GM19452 (cell line): Measurements from ENCODE around the gene ZNF234.
"Not testable (repeated sequence)": the region's sequence is repeated elsewhere in the genome, so short reads cannot be mapped to it uniquely, and the experiment has no call there.

ENCODE experiments used
- ATAC-seq: cut with Tn5 transposase; IDR thresholded peaks from one replicate; pipeline ENCODE4 v1.9.1; 2021; ENCODE audit not compliant: unreplicated experiment

The ZNF234 gene

DNA sequence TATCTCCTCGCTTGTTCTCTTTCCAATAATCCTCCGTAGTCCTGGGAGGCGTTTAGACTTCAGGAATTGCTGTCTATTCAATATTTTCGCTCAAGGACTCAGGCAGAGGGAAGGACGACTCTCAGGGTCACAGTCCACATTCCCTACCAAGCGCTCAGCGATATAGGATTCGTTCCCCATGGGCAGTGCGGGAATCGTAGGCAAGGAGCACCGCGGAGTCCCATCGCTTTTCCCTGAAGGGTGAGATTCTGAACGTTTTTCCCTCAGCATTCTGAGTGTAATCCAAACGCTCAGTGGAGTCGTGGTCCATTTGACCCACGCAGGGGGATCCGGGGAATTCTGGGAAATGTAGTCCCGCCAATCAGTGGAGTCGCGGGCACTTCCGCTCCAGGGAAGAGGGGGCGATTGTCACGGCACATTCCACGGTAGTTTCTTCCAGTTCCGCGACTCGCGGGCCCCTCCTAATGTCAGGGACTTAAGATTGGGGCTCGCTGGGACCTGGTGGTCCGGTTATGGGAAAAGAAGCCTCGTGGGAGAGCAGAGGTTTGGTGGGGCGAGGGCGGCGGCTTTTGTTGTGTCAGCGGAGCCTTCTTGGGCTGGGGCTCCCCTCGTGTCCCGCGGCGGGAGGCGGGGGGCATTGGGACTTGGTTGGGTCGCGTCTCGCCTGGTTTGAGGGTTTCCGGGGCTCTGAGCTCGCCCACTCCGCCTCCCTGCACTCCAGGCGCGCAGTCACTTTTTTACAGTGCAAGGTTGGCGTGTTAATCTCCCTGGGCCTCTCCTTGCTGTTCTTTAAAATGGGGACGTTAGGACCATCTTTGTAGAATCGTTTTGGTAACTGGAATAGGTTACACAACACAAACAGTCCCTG is at the start of gene ZNF234:
Gene ZNF234, plus strand, starts transcription at position 364 of the 868 bp plus-strand sequence. CDS start 3,079 bp downstream, outside the sequence.
- ATAC-seq = peak; percentile 81

- no peak for ATAC-seq
These were observed 49.2 kb upstream of the ZNF234 start for GRCh38 chr19:44092108-44092507.

GRCh38 chr19:44093931-44094765 is 47.2 kb upstream of the ZNF234 start, which contains the start of gene ZNF224:
ZNF224 (plus strand) TSS chr19:44094361; CDS start chr19:44097874, 3,513 bp downstream.
- ATAC-seq = peak; percentile 89

- no peak for ATAC-seq
These were observed 33.6 kb upstream of the ZNF234 start for GRCh38 chr19:44107751-44108150.

DNA sequence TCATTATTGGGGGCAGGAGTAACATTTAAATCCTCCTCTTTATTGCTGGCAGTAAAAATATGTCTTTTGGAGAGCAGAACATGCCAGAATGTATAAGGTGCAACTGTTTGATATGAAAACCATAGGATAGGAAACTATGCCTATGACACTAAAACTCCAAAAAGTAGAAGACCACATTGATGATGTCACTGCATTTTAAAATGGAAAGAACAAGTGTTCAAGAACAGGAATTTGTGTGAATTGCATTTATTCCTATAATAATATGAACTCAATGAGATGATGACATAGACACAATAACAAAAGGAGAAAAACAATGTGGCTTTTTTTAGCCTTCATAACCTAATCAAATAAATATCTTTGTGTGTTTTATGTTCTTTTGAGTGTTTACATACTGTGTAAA is 31.9 kb upstream of the ZNF234 start:
- no peak for ATAC-seq

DNA sequence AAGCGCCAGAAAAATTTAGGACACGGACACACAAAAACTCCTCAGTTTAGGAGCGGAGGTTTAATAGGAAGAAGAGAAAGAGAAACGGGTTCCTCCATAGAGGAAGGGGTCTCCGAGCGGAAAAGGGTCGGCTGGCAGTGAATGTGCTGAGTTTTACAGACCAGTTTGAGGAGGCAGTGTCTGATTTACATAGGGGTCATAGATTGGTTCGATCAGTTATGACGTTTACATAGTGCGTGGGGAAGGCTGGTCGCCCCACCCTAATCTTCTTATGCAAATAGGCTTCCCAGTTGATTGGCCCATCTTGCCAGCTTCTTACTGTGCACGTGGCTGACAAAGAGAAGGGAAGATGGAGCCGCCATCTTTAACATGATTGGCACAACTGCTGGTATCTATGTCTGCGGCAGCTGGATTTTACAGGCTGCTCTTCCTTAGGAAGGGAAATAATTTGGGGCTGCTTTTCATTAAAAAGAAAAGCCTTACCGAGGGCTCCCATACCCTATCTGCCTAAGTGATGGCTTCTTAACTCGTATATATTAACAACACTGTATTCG is 29.4 kb upstream of the ZNF234 start:
- no peak for ATAC-seq

DNA sequence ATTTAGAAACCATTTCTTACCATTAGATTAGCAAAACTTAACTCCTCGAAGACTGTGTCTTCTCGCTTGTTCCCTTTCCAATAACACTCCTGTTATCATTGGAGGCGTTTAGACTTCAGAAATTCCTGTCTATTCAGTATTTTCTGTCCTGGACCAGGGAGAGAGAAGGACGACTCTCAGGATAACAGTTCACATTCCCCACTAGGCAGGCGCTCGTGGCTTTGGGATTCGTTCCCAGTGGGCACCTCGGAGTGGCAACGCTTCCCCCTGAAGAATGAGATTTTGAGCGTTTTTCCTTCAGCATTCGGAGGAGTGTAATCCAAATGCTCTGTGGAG is 28.6 kb upstream of the ZNF234 start:
- peak; percentile 9 for ATAC-seq

DNA sequence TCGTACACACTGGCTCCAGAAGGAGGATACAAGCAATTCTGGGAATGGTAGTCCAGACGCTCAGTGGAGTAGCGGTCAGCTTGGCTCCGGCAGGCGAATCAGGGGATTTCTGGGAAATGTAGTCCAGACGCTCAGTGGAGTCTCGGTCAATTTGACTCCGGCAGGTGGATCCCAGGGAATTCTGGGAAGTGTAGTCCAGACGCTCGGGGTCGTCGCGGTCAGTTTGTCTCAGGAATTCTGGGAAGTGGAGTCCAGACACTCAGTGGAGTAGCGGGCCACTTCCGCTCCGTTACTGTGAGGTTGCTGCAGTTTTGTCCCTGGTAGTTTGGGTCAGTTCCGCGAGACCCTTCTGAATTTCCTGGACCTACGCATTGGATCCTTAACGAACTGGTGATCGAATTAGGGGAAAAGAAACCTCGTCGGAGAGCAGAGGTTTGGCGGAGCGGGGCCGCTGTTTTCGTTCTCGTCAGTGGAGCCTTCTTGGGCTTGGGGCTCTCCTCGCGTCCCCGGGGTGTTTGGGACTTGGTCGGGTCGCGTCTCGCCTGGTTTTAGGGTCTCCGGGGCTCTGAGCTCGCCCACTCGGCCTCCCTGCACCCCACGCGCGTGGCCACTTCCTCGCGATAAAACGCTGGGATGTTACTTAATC is 28.1 kb upstream of the ZNF234 start, which contains the start of gene ZNF225:
Gene ZNF225, plus strand, starts transcription at position 262 of the 646 bp plus-strand sequence. CDS start 2,429 bp downstream, outside the sequence.
- ATAC-seq = peak; percentile 90

DNA sequence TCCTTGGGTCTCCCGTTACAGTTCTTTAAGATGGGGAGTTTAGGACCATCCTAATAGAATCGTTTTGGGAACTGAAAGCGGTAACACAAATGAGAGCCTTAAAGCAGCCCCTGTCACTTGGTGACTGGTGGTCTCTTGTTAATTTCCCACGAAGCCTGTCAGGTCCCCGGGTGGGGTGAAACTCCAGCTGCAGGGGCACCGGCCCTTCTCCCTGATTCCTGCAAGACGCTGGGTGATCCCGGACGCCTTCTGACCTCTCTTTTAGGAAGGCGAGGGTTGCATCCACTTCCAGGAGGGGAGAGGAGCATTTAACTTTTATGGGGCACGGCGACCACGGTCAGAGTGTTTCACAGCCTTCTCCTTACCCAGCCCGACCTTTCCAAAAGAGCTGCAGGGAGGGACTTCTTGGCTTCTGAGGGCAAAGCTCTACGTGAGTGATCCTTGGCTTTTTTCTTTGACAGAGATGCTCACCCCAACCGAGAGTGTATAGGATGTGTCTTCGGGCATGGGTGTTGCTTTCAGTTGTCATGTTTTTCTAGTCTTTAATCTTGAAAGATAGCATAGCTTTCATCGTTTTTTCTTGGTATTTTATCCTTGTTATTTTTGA is 27.5 kb upstream of the ZNF234 start:
- ATAC-seq = peak; percentile 8

DNA sequence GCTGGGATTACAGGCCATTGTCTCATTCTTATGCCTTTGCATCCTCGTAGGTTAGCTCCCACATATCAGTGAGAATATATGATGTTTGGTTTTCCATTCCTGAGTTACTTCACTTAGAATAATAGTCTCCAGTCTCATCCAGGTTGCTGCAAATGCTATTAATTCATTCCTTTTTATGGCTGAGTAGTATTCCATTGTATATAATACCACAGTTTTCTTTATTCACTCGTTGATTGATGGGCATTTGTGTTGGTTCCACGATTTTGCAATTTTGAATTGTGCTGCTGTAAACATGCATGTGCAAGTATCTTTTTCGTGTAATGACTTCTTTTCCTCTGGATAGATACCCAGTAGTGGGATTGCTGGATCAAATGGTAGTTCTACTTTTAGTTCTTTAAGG is 20.2 kb upstream of the ZNF234 start:
- not testable (repeated sequence) for ATAC-seq

- no peak for ATAC-seq
These were observed 9.4 kb upstream of the ZNF234 start for GRCh38 chr19:44131955-44132354.

DNA sequence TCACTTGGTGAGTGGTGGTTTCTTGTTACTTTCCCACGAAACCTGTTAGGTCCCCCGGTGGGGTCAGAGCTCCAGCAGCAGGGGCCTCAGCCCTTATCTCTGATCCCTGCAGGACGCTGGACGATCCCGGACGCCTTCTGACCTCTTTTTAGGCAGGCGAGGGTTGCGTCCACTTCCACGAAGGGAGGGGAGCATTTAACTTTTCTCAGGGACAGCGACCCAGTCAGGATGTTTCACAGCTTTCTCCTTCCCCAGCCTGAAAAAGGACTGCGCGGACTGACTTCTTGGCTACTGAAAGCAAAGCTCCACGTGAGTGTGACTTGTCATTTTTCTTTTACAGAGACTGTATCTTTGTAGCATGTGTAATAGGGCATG is 692 bp downstream of the ZNF234 start:
- peak; percentile 21 for ATAC-seq

GRCh38 chr19:44149776-44150175 is 8.4 kb downstream of the ZNF234 start:
- no peak for ATAC-seq

GRCh38 chr19:44151491-44151890 is 10.1 kb downstream of the ZNF234 start:
- ATAC-seq = no peak

- ATAC-seq = no peak
These were observed 15.1 kb downstream of the ZNF234 start for GRCh38 chr19:44156475-44156874.

DNA sequence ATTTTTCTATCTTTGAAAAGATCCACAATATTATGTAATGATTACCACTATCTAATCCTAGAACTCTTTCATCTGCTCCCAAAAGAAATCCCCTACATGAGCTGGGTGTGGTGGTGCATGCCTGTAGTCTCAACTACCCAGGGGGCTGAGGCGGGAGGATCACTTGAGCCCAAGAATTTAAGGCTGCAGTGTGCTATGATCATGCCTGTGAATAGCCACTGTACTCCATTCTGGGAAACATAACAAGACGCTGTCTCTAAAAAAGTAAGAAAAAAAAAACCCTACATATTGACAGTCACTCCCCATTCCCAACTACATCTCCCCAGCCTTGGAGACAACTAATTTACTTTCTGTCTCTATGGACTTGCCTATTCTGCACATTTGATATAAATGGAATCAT is 22.4 kb downstream of the ZNF234 start:
- no peak for ATAC-seq

DNA sequence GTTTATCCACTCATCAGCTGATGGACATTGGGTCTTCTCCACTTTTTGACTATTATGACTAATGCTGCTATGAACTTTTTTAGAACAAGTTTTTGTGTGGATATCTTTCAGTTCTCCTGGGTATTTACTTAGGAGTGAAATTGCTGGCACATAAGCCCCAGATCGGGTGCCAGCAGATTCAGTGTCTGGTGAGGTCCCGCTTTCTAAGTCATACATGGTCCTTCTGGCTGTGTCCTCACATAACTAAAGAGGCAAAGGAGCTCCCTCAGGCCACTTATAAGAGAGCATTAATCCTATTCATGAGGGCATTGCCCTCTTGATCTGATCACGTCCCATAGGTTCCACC is 22.9 kb downstream of the ZNF234 start:
- no peak for ATAC-seq

- ATAC-seq = peak; percentile 90
These were observed 23.5 kb downstream of the ZNF234 start, which contains the start of gene ZNF226 for GRCh38 chr19:44164673-44165512. ZNF226 (plus strand) TSS chr19:44165100; CDS start chr19:44170081, 4,981 bp downstream.

- not testable (repeated sequence) for ATAC-seq
These were observed 29.3 kb downstream of the ZNF234 start for GRCh38 chr19:44170660-44171059.

DNA sequence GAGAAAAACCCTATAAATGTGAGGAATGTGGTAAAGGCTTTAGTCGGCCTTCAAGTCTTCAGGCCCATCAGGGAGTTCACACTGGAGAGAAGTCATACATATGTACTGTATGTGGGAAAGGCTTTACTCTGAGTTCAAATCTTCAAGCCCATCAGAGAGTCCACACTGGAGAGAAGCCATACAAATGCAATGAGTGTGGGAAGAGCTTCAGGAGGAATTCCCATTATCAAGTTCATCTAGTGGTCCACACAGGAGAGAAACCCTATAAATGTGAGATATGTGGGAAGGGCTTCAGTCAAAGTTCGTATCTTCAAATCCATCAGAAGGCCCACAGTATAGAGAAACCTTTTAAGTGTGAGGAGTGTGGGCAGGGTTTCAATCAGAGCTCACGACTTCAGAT is 35.2 kb downstream of the ZNF234 start:
- ATAC-seq = no peak
